ENCODE results near the gene ABCB4.

Gene ABCB4

GRCh38 chr7:87473986-87474385, 1.5 kb downstream of the ABCB4 start:
- TF ChIP-seq FOXP2 (optimal IDR thresholded peaks at IDR 0.05; ENCODE audit: borderline replicate concordance, extremely low read depth, extremely low read length, insufficient read depth), result no peak
- TF ChIP-seq SIN3A (IDR thresholded peaks at IDR 0.05; ENCODE audit: borderline replicate concordance, insufficient read depth, low read length), result no peak
- no peak for TF ChIP-seq POLR2AphosphoS5 (IDR thresholded peaks at IDR 0.05; ENCODE audit: low read depth, low read length)
- TF ChIP-seq, protein P1, sequence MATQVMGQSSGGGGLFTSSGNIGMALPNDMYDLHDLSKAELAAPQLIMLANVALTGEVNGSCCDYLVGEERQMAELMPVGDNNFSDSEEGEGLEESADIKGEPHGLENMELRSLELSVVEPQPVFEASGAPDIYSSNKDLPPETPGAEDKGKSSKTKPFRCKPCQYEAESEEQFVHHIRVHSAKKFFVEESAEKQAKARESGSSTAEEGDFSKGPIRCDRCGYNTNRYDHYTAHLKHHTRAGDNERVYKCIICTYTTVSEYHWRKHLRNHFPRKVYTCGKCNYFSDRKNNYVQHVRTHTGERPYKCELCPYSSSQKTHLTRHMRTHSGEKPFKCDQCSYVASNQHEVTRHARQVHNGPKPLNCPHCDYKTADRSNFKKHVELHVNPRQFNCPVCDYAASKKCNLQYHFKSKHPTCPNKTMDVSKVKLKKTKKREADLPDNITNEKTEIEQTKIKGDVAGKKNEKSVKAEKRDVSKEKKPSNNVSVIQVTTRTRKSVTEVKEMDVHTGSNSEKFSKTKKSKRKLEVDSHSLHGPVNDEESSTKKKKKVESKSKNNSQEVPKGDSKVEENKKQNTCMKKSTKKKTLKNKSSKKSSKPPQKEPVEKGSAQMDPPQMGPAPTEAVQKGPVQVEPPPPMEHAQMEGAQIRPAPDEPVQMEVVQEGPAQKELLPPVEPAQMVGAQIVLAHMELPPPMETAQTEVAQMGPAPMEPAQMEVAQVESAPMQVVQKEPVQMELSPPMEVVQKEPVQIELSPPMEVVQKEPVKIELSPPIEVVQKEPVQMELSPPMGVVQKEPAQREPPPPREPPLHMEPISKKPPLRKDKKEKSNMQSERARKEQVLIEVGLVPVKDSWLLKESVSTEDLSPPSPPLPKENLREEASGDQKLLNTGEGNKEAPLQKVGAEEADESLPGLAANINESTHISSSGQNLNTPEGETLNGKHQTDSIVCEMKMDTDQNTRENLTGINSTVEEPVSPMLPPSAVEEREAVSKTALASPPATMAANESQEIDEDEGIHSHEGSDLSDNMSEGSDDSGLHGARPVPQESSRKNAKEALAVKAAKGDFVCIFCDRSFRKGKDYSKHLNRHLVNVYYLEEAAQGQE (IDR thresholded peaks at IDR 0.05; ENCODE audit: insufficient read depth in 1 of 2, low read depth in 2 of 2, low read length in 2 of 2), result no peak
- no peak for TF ChIP-seq TAF1 (IDR thresholded peaks at IDR 0.05; ENCODE audit: borderline replicate concordance, insufficient read depth, low read length)

DNA sequence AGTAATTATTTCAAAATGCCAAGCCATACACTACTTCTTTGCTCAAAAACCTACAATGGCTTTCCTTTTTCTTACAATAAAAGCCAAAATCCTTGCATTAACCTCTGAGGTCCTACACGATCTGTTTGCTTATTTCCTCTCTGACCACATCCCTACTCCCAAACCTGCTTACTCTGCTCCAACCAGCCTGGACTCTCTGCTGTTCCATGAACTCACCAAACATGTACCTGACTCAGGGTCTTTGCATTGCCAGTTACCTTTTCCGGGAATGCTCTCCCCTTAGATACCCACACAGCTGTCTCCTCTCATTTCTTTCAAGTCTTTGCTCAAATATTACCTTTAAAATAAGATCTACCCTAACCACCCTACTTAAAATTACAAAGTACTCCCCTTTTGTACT, 2.3 kb downstream of the ABCB4 start:
- no peak for TF ChIP-seq SIN3A (IDR thresholded peaks at IDR 0.05; ENCODE audit: borderline replicate concordance, insufficient read depth, low read length)
- TF ChIP-seq, protein P1 (IDR thresholded peaks at IDR 0.05; ENCODE audit: insufficient read depth in 1 of 2, low read depth in 2 of 2, low read length in 2 of 2), result no peak
- no peak for TF ChIP-seq TAF1 (IDR thresholded peaks at IDR 0.05; ENCODE audit: borderline replicate concordance, insufficient read depth, low read length)
- TF ChIP-seq POLR2AphosphoS5 (IDR thresholded peaks at IDR 0.05; ENCODE audit: low read depth, low read length), result no peak
- no peak for TF ChIP-seq FOXP2 (optimal IDR thresholded peaks at IDR 0.05; ENCODE audit: borderline replicate concordance, extremely low read depth, extremely low read length, insufficient read depth)

DNA sequence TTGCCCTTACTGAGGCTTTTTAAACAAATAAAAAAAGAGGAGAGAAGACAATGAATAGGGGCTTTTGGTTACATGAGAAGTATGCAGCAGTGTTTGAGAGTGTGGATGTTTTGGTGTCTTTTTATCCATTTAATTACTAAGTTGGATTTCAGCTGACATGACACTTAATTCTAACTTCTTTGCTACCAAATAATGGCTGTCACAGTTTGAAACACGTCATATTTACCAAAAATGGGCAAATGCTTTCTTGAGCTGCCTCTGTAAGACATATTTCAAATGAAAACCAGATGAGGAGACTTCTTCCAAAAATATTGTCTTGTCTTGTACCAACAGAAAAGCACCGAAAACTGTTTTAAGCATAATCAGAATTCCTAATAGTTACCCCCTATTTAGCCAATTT, 4.0 kb downstream of the ABCB4 start:
- no peak for TF ChIP-seq TAF1 (IDR thresholded peaks at IDR 0.05; ENCODE audit: borderline replicate concordance, insufficient read depth, low read length)
- no peak for TF ChIP-seq FOXP2 (optimal IDR thresholded peaks at IDR 0.05; ENCODE audit: borderline replicate concordance, extremely low read depth, extremely low read length, insufficient read depth)
- TF ChIP-seq, protein P1 (IDR thresholded peaks at IDR 0.05; ENCODE audit: insufficient read depth in 1 of 2, low read depth in 2 of 2, low read length in 2 of 2), result no peak
- no peak for TF ChIP-seq POLR2AphosphoS5 (IDR thresholded peaks at IDR 0.05; ENCODE audit: low read depth, low read length)
- no peak for TF ChIP-seq SIN3A (IDR thresholded peaks at IDR 0.05; ENCODE audit: borderline replicate concordance, insufficient read depth, low read length)

DNA sequence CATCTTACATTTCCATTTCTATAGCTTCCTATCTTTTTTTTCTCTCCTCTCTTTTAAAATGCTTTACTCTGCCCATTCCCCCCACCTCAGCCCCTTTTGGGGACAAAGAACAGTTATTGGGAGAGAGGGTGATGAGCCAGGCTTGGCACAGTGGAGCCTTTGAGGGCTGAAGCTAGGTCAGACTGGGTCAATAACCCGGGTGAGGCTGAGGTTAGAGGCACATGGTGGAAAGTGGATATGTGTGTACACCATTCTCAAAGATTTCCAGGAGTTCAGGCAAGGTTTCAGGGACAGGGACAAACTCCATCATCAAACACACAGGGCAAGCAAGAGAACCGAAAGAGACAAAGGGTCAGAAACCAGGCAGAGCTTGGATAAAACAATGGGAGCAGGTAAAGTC, 11.5 kb downstream of the ABCB4 start:
- TF ChIP-seq FOXP2 (optimal IDR thresholded peaks at IDR 0.05; ENCODE audit: borderline replicate concordance, extremely low read depth, extremely low read length, insufficient read depth) (no peak), TAF1 (IDR thresholded peaks at IDR 0.05; ENCODE audit: borderline replicate concordance, insufficient read depth, low read length) (no peak), SIN3A (IDR thresholded peaks at IDR 0.05; ENCODE audit: borderline replicate concordance, insufficient read depth, low read length) (no peak), POLR2AphosphoS5 (IDR thresholded peaks at IDR 0.05; ENCODE audit: low read depth, low read length) (no peak)
- TF ChIP-seq, protein P1 (IDR thresholded peaks at IDR 0.05; ENCODE audit: insufficient read depth in 1 of 2, low read depth in 2 of 2, low read length in 2 of 2), result no peak

GRCh38 chr7:87459941-87460340, 15.5 kb downstream of the ABCB4 start:
- TF ChIP-seq, protein P1 (IDR thresholded peaks at IDR 0.05; ENCODE audit: insufficient read depth in 1 of 2, low read depth in 2 of 2, low read length in 2 of 2), result no peak
- TF ChIP-seq SIN3A (IDR thresholded peaks at IDR 0.05; ENCODE audit: borderline replicate concordance, insufficient read depth, low read length), result no peak
- no peak for TF ChIP-seq FOXP2 (optimal IDR thresholded peaks at IDR 0.05; ENCODE audit: borderline replicate concordance, extremely low read depth, extremely low read length, insufficient read depth)

All from PFSK-1 (cell line).